ENCODE data around the gene IQGAP3.

The IQGAP3 gene

GRCh38 chr1:156534424-156535060 is 37.8 kb downstream of the IQGAP3 start:
- no peak for DNase-seq

- DNase-seq: no peak
Observed at GRCh38 chr1:156533568-156534220, 38.7 kb downstream of the IQGAP3 start.

- DNase-seq: no peak
Observed at GRCh38 chr1:156532374-156532773, 40.0 kb downstream of the IQGAP3 start.

- no peak for DNase-seq
Observed at GRCh38 chr1:156530006-156530405, 42.4 kb downstream of the IQGAP3 start.

- DNase-seq: no peak
Observed at GRCh38 chr1:156528875-156529425, 43.4 kb downstream of the IQGAP3 start.

- no peak for DNase-seq
Observed at GRCh38 chr1:156528231-156528630, 44.1 kb downstream of the IQGAP3 start.

GRCh38 chr1:156527584-156527983 is 44.8 kb downstream of the IQGAP3 start:
- no peak for DNase-seq

GRCh38 chr1:156525856-156526489 is 46.4 kb downstream of the IQGAP3 start:
- DNase-seq: no peak

- DNase-seq: no peak
Observed at GRCh38 chr1:156525071-156525501, 47.3 kb downstream of the IQGAP3 start.

- DNase-seq: no peak
Observed at GRCh38 chr1:156524481-156524869, 47.9 kb downstream of the IQGAP3 start.

GRCh38 chr1:156523801-156524480 is 48.4 kb downstream of the IQGAP3 start:
- no peak for DNase-seq

GRCh38 chr1:156522443-156522970 is 49.9 kb downstream of the IQGAP3 start:
- DNase-seq: no peak

GRCh38 chr1:156517748-156518147 is 54.6 kb downstream of the IQGAP3 start:
- no peak for DNase-seq

- DNase-seq: no peak
Observed at GRCh38 chr1:156516821-156517220, 55.5 kb downstream of the IQGAP3 start.

- DNase-seq: no peak
Observed at GRCh38 chr1:156515956-156516355, 56.4 kb downstream of the IQGAP3 start.

GRCh38 chr1:156513185-156513584 is 59.2 kb downstream of the IQGAP3 start:
- DNase-seq: no peak

- no peak for DNase-seq
Observed at GRCh38 chr1:156511644-156512043, 60.7 kb downstream of the IQGAP3 start.

GRCh38 chr1:156510709-156511108 is 61.7 kb downstream of the IQGAP3 start:
- no peak for DNase-seq

- DNase-seq: no peak
Observed at GRCh38 chr1:156509424-156510034, 62.8 kb downstream of the IQGAP3 start.

- no peak for DNase-seq
Observed at GRCh38 chr1:156508955-156509234, 63.5 kb downstream of the IQGAP3 start.

- no peak for DNase-seq
Observed at GRCh38 chr1:156508205-156508954, 64.0 kb downstream of the IQGAP3 start.

GRCh38 chr1:156506450-156506849 is 65.9 kb downstream of the IQGAP3 start:
- no peak for DNase-seq

Measured in activated CD4-positive, alpha-beta T cell treated with anti-CD3 and anti-CD28 coated beads, Interleukin-2, amount 50 U/mL, for 1 hour (primary cell).